H9 (cell line): ENCODE data around the gene HMOX1. TPM values are rescaled to one million over a fixed set of nuclear protein-coding genes. Genes with fewer than 3 reads are reported as not detected.

Experiments used
- DNase-seq: peaks from one replicate; pipeline ENCODE4 v3.0.0-alpha.2; 2017
- H2AFZ ChIP-seq: one replicate; pipeline ENCODE4 v1.6.1; 2013; ENCODE audit warnings: mild to moderate bottlenecking, low read length, control low read depth, moderate library complexity
- H2AK5ac ChIP-seq: 2 replicates; pipeline ENCODE4 v1.6.1; 2013; ENCODE audit warnings: low read length, control low read depth, mixed read lengths; ENCODE audit not compliant: insufficient read length
- H2BK120ac ChIP-seq: one replicate; pipeline ENCODE4 v1.6.1; 2013; ENCODE audit warnings: low read depth, mild to moderate bottlenecking, low read length, control low read depth, inconsistent platforms; ENCODE audit not compliant: poor library complexity, severe bottlenecking
- H2BK12ac ChIP-seq: 2 replicates; pipeline ENCODE4 v1.6.1; 2013; ENCODE audit warnings: low read length, control low read depth, mixed read lengths, low read depth; ENCODE audit not compliant: insufficient read length
- H2BK15ac ChIP-seq: 2 replicates; pipeline ENCODE4 v1.6.1; 2013; ENCODE audit warnings: low read depth, low read length, control low read depth
- H2BK20ac ChIP-seq: one replicate; pipeline ENCODE4 v1.6.1; 2013; ENCODE audit warnings: low read depth, mild to moderate bottlenecking, low read length, control low read depth, inconsistent platforms; ENCODE audit not compliant: poor library complexity, severe bottlenecking
- H2BK5ac ChIP-seq: 2 replicates; pipeline ENCODE4 v1.6.1; 2013; ENCODE audit warnings: low read length, control low read depth, mixed read lengths; ENCODE audit not compliant: insufficient read length
- H3K14ac ChIP-seq: 2 replicates; pipeline ENCODE4 v1.6.1; 2013; ENCODE audit warnings: low read length, control low read depth; ENCODE audit not compliant: insufficient read depth
- H3K18ac ChIP-seq: 2 replicates; pipeline ENCODE4 v1.6.1; 2013; ENCODE audit warnings: low read depth, mild to moderate bottlenecking, mixed read lengths, low read length, control low read depth; ENCODE audit not compliant: insufficient read length
- H3K23ac ChIP-seq: 2 replicates; pipeline ENCODE4 v1.6.1; 2013; ENCODE audit warnings: low read length, control low read depth, mixed read lengths, low read depth; ENCODE audit not compliant: insufficient read length
- H3K23me2 ChIP-seq: 2 replicates; pipeline ENCODE4 v1.6.1; 2013; ENCODE audit warnings: low read depth, mild to moderate bottlenecking, mixed read lengths, low read length, control low read depth; ENCODE audit not compliant: insufficient read length, poor library complexity, severe bottlenecking
- H3K27ac ChIP-seq: 2 replicates; pipeline ENCODE4 v1.5.1; 2013; ENCODE audit warnings: low read length, control low read depth, mixed read lengths, low read depth; ENCODE audit not compliant: insufficient read length
- H3K27me3 ChIP-seq: 2 replicates; pipeline ENCODE4 v1.6.1; 2013; ENCODE audit warnings: low read length, control low read depth, inconsistent platforms; ENCODE audit not compliant: insufficient read depth
- H3K4ac ChIP-seq: 2 replicates; pipeline ENCODE4 v1.6.1; 2013; ENCODE audit warnings: low read depth, mild to moderate bottlenecking, control low read depth, inconsistent platforms, low read length, moderate library complexity
- H3K4me1 ChIP-seq: 2 replicates; pipeline ENCODE4 v1.6.1; 2013; ENCODE audit warnings: low read length, control low read depth, inconsistent platforms; ENCODE audit not compliant: insufficient read depth
- H3K4me2 ChIP-seq: 2 replicates; pipeline ENCODE4 v1.6.1; 2013; ENCODE audit warnings: low read length, control low read depth, mixed read lengths; ENCODE audit not compliant: insufficient read length, insufficient read depth
- H3K56ac ChIP-seq: 2 replicates; pipeline ENCODE4 v1.6.1; 2013; ENCODE audit warnings: low read depth, mild to moderate bottlenecking, mixed read lengths, low read length, control low read depth; ENCODE audit not compliant: insufficient read length
- H3K79me1 ChIP-seq: 2 replicates; pipeline ENCODE4 v1.6.1; 2013; ENCODE audit warnings: low read depth, mild to moderate bottlenecking, moderate library complexity, low read length, control low read depth, inconsistent platforms; ENCODE audit not compliant: insufficient read depth, poor library complexity, severe bottlenecking
- H3K79me2 ChIP-seq: 2 replicates; pipeline ENCODE4 v1.6.1; 2013; ENCODE audit warnings: low read length, control low read depth, inconsistent platforms; ENCODE audit not compliant: insufficient read depth
- H3K9ac ChIP-seq: 2 replicates; pipeline ENCODE4 v1.6.1; 2013; ENCODE audit warnings: low read length, control low read depth, mixed read lengths; ENCODE audit not compliant: insufficient read length; ENCODE audit errors: extremely low read depth
- H3K9me3 ChIP-seq: one replicate; pipeline ENCODE4 v1.6.1; 2013; ENCODE audit warnings: low read depth, low read length, inconsistent platforms; ENCODE audit not compliant: control insufficient read depth
- H3T11ph ChIP-seq: one replicate; pipeline ENCODE4 v1.6.1; 2013; ENCODE audit warnings: mild to moderate bottlenecking, low read length, control low read depth, inconsistent platforms
- H4K20me1 ChIP-seq: one replicate; pipeline ENCODE4 v1.6.1; 2013; ENCODE audit not compliant: control insufficient read depth, insufficient read length, insufficient read depth
- H4K5ac ChIP-seq: 2 replicates; pipeline ENCODE4 v1.6.1; 2013; ENCODE audit warnings: low read depth, mild to moderate bottlenecking, mixed read lengths, low read length, control low read depth; ENCODE audit not compliant: insufficient read length
- H4K8ac ChIP-seq: replicated peaks from 2 replicates; pipeline ENCODE4 v1.6.1; 2013; ENCODE audit warnings: low read length, control low read depth, mixed read lengths, low read depth; ENCODE audit not compliant: insufficient read length
- H4K91ac ChIP-seq: 2 replicates; pipeline ENCODE4 v1.6.1; 2013; ENCODE audit warnings: low read depth, mild to moderate bottlenecking, moderate library complexity, mixed read lengths, low read length, control low read depth; ENCODE audit not compliant: insufficient read length
- H3K27ac Mint-ChIP-seq, 3 experiments: 2 replicates in 2 of 3; 3 replicates in 1 of 3; pipeline ENCODE4 v1.8.0; 2020 to 2021; ENCODE audit warnings: mixed read lengths in 3 of 3, mild to moderate bottlenecking in 1 of 3, moderate library complexity in 1 of 3
- H3K27me3 Mint-ChIP-seq: 2 replicates; pipeline ENCODE4 v1.8.0; 2021; ENCODE audit warnings: low read depth, mild to moderate bottlenecking, moderate library complexity, mixed read lengths
- H3K36me3 Mint-ChIP-seq, 3 experiments: 2 replicates in 2 of 3; 3 replicates in 1 of 3; pipeline ENCODE4 v1.8.0; 2020 to 2021; ENCODE audit warnings: low read depth in 3 of 3, mixed read lengths in 3 of 3; ENCODE audit not compliant: insufficient read depth in 1 of 3
- H3K4me1 Mint-ChIP-seq, 2 experiments: 2 replicates each; pipeline ENCODE4 v1.8.0; 2020; ENCODE audit warnings: mixed read lengths in 2 of 2
- H3K4me3 Mint-ChIP-seq, 2 experiments: 2 replicates in 1 of 2; 3 replicates in 1 of 2; pipeline ENCODE4 v1.8.0; 2020 to 2021; ENCODE audit warnings: mild to moderate bottlenecking in 2 of 2, mixed read lengths in 2 of 2, moderate library complexity in 1 of 2
- H3K9me3 Mint-ChIP-seq, 2 experiments: 2 replicates in 1 of 2; 3 replicates in 1 of 2; pipeline ENCODE4 v1.8.0; 2020; ENCODE audit warnings: mild to moderate bottlenecking in 2 of 2, mixed read lengths in 2 of 2, moderate library complexity in 1 of 2
- CTCF ChIP-seq: fragments of 200-600 bp; sonication (generic); conservative IDR thresholded peaks from 3 replicates; pipeline ENCODE4 v1.8.0; 2021; ENCODE audit warnings: antibody characterized with exemption, mild to moderate bottlenecking
- WGBS: extraction: QIAGEN DNeasy Blood & Tissue Kit; methylation state at CpG from one replicate; pipeline ENCODE4 v1.1.7; 2013; ENCODE audit warnings: missing lambda C conversion rate, low lambda C conversion rate, mixed read lengths; ENCODE audit not compliant: insufficient read length; ENCODE audit errors: extremely low coverage; 5-methylcytosine and 5-hydroxymethylcytosine counted together
- total RNA-seq: library from RNA; stranded (reverse); gene quantifications from 2 replicates; pipeline ENCODE4 v1.2.1, GENCODE V29; 2021

HMOX1 gene
- total RNA-seq, 1 experiment from 2014 or later: 22.7 TPM

GRCh38 chr22:35342390-35342789, 38.5 kb upstream of the HMOX1 start:
- Histone ChIP-seq H4K8ac (no peak overlapping the region), H3K79me1 (no peaks in the 10 kb centered on the region)
- no peak for DNase-seq

More at GRCh38 chr22:35342390-35342789, 38.5 kb upstream of the HMOX1 start:
- no peak overlapping the region for H3K27ac ChIP-seq
- Mint-ChIP-seq H3K27ac (no peak overlapping the region), H3K36me3 (peaks cover 7 to 14% (median 10%) of the 10 kb centered on the region in 3 experiments; a peak in 5 of 7 replicates), H3K4me1 (peaks cover 5 to 8% of the 10 kb centered on the region in 2 experiments), H3K9me3 (no peaks in the 10 kb centered on the region), H3K27me3 (no peaks in the 10 kb centered on the region), H3K4me3 (no peak overlapping the region)
- H3K4me1 ChIP-seq: no peaks in the 10 kb centered on the region
- H3K14ac ChIP-seq: no peak overlapping the region
- no peak overlapping the region for H3K4me2 ChIP-seq
- H3T11ph ChIP-seq: no peak overlapping the region
- no peak overlapping the region for H4K5ac ChIP-seq
- no peak overlapping the region for H4K91ac ChIP-seq
- H3K9ac ChIP-seq: no peak overlapping the region
- H2BK120ac ChIP-seq: no peak overlapping the region
- H3K4ac ChIP-seq: no peak overlapping the region
- H3K79me2 ChIP-seq: no peaks in the 10 kb centered on the region; the same call in 1 of the 2 replicates
- H3K56ac ChIP-seq: no peak overlapping the region
- no peak overlapping the region for H3K18ac ChIP-seq
- TF ChIP-seq CTCF: no peak
- no peak overlapping the region for H2BK12ac ChIP-seq
- H2BK20ac ChIP-seq: no peak overlapping the region
- H2BK15ac ChIP-seq: no peak overlapping the region
- WGBS: no CpG with 5 or more reads among the region's 4 CpGs
- H3K23ac ChIP-seq: no peak overlapping the region
- H2BK5ac ChIP-seq: no peak overlapping the region
- H4K20me1 ChIP-seq: no peaks in the 10 kb centered on the region
- H3K9me3 ChIP-seq: no peaks in the 10 kb centered on the region
- no peaks in the 10 kb centered on the region for H3K23me2 ChIP-seq
- no peak overlapping the region for H2AK5ac ChIP-seq
- H3K27me3 ChIP-seq: no peaks in the 10 kb centered on the region
- H2AFZ ChIP-seq: no peak overlapping the region
